ENCODE measurements around the gene DNAJC5. TPM values are rescaled to one million over a fixed set of nuclear protein-coding genes. Genes with fewer than 3 reads are reported as not detected.
"Not testable (repeated sequence)": the region's sequence is repeated elsewhere in the genome, so short reads cannot be mapped to it uniquely, and the experiment has no call there.

The DNAJC5 gene
- total RNA-seq, 4 donors from 2014 or later: 10.9 to 39.8 (median 25.6) TPM

GRCh38 chr20:63972312-63973159, 77.6 kb downstream of the DNAJC5 start:
- peaks cover 0 to 18% of the 10 kb centered on the region in 2 donors for H3K4me1 ChIP-seq
- DNase-seq: peak in 1 of 2 donors; percentile 48
- no peak overlapping the region for H3K4me3 ChIP-seq
- H3K36me3 ChIP-seq: no peaks in the 10 kb centered on the region
- no peak overlapping the region for H3K27ac ChIP-seq
- intact Hi-C loops (cut with DNase I; ENCODE audit: low total_unique reads): loop anchor here (2.0 kb wide), 1 partner anchor 434 kb away; no protein-coding TSS in a partner anchor
- TF ChIP-seq POLR2A (IDR thresholded peaks at IDR 0.05): no peak
- TF ChIP-seq, protein P1, sequence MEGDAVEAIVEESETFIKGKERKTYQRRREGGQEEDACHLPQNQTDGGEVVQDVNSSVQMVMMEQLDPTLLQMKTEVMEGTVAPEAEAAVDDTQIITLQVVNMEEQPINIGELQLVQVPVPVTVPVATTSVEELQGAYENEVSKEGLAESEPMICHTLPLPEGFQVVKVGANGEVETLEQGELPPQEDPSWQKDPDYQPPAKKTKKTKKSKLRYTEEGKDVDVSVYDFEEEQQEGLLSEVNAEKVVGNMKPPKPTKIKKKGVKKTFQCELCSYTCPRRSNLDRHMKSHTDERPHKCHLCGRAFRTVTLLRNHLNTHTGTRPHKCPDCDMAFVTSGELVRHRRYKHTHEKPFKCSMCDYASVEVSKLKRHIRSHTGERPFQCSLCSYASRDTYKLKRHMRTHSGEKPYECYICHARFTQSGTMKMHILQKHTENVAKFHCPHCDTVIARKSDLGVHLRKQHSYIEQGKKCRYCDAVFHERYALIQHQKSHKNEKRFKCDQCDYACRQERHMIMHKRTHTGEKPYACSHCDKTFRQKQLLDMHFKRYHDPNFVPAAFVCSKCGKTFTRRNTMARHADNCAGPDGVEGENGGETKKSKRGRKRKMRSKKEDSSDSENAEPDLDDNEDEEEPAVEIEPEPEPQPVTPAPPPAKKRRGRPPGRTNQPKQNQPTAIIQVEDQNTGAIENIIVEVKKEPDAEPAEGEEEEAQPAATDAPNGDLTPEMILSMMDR (IDR thresholded peaks at IDR 0.05): no peak
- no peaks in the 10 kb centered on the region for H3K9me3 ChIP-seq
- H3K27me3 ChIP-seq: no peaks in the 10 kb centered on the region

- no peak for TF ChIP-seq POLR2A (IDR thresholded peaks at IDR 0.05)
- TF ChIP-seq, protein P1 (IDR thresholded peaks at IDR 0.05): no peak
- DNase-seq: no peak
- Histone ChIP-seq H3K4me3 (no peak overlapping the region), H3K9me3 (no peaks in the 10 kb centered on the region), H3K4me1 (peaks cover 0 to 16% of the 10 kb centered on the region in 2 donors), H3K36me3 (no peaks in the 10 kb centered on the region), H3K27me3 (no peaks in the 10 kb centered on the region), H3K27ac (no peak overlapping the region)
- intact Hi-C loops (cut with DNase I; ENCODE audit: low total_unique reads): loop anchor here (2.0 kb wide), 1 partner anchor 434 kb away; no protein-coding TSS in a partner anchor
These were observed 78.2 kb downstream of the DNAJC5 start for GRCh38 chr20:63973160-63973479.

DNA sequence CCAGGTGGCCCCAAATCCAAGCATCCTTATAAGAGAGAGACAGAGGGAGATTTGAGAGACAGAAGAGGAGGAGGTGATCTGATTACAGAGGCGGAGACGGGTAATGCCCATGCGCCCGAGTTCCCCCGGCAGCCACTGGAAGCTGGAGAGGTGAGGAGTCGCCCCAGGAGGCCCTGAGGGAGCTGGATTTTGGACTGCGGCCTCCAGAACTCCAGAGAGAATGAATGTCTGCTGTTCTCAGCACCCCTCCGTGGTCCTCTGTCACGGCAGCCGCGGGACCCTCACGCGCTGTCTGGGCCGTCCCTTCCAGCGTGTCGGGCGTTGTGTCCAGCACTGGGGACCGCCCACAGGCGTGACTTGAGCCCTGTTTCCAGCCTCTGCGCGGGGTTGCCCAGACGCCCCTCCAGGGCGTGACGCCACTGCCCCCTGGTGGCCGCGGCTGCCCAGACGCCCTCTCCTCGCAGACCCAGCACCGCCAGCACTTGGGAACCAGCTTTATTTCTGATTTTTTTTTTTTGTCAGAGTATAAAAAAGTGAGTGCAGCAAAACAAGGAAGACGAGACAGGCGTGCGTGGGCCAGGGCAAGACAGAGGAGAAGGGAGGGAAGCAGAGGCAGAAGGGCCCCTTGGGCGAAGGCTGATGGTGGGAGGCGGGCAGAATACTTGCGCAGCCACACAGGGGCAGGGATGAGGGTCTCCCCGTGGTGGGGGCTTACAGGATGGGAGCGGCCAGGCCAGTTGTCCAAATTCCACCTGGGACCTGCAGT, 78.9 kb downstream of the DNAJC5 start:
- peak overlapping the region in 1 of 2 donors; percentile 19 for H3K27ac ChIP-seq
- H3K4me1 ChIP-seq: peaks cover 0 to 9% of the 10 kb centered on the region in 2 donors
- TF ChIP-seq, protein P1 (IDR thresholded peaks at IDR 0.05): peak; percentile 99
- peak in 1 of 2 donors; percentile 26 for TF ChIP-seq POLR2A (IDR thresholded peaks at IDR 0.05)
- no peaks in the 10 kb centered on the region for H3K9me3 ChIP-seq
- intact Hi-C loops (cut with DNase I; ENCODE audit: low total_unique reads): loop anchor here (2.0 kb wide), 1 partner anchor 435 kb away; no protein-coding TSS in a partner anchor
- H3K36me3 ChIP-seq: no peaks in the 10 kb centered on the region
- peak; percentile 83 to 89 for DNase-seq
- no peak overlapping the region for H3K4me3 ChIP-seq
- H3K27me3 ChIP-seq: no peaks in the 10 kb centered on the region

- H3K9me3 ChIP-seq: no peaks in the 10 kb centered on the region
- DNase-seq: peak in 1 of 2 donors; percentile 44
- intact Hi-C loops (cut with DNase I; ENCODE audit: low total_unique reads): no loop called here
- H3K36me3 ChIP-seq: no peaks in the 10 kb centered on the region
- no peak overlapping the region for H3K27ac ChIP-seq
- TF ChIP-seq, protein P1 (IDR thresholded peaks at IDR 0.05): no peak
- TF ChIP-seq POLR2A (IDR thresholded peaks at IDR 0.05): no peak
- H3K27me3 ChIP-seq: peaks cover 0 to 1% of the 10 kb centered on the region in 2 donors
- no peak overlapping the region for H3K4me3 ChIP-seq
- peaks cover 0 to 7% of the 10 kb centered on the region in 2 donors for H3K4me1 ChIP-seq
These were observed 79.7 kb downstream of the DNAJC5 start for GRCh38 chr20:63974402-63975200.

DNA sequence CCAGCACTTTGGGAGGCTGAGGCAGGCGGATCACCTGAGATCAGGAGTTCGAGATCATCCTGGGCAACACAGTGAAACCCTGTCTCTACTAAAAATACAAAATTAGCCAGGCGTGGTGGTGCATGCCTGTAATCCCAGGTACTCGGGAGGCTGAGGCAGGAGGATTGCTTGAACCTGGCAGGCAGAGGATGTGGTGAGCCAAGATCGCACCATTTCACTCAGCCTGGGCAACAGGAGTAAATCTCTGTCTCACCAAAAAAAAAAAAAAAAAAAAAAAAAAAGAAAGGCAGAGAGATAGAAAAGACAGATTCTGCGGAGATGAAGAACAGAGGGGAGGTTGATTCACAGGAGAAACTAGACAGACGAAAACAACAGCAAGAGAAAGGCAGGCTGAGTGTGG, 81.6 kb downstream of the DNAJC5 start:
- DNase-seq; H3K4me1 ChIP-seq; H3K9me3 ChIP-seq; H3K27me3 ChIP-seq; H3K27ac ChIP-seq; intact Hi-C loops (cut with DNase I; ENCODE audit: low total_unique reads); H3K36me3 ChIP-seq; H3K4me3 ChIP-seq: not testable (repeated sequence)
